Subcutaneous abdominal adipose tissue (tissue), 5 donors: ENCODE measurements around the gene BAD.

Experiments used
- H3K27ac ChIP-seq: one replicate; pipeline ENCODE4 v1.7.0; 2013; ENCODE audit warnings: low read depth, mild to moderate bottlenecking, inconsistent platforms, low read length, moderate library complexity
- H3K27me3 ChIP-seq, 5 donors: one replicate each; pipeline ENCODE4 v1.7.0; 2013; ENCODE audit warnings: low read length in 5 of 5, inconsistent platforms in 1 of 5; ENCODE audit not compliant: control insufficient read depth in 5 of 5, insufficient read depth in 4 of 5
- H3K36me3 ChIP-seq, 5 donors: one replicate each; pipeline ENCODE4 v1.7.0; 2013; ENCODE audit warnings: low read length in 5 of 5; ENCODE audit not compliant: control insufficient read depth in 5 of 5, insufficient read depth in 5 of 5
- H3K4me1 ChIP-seq, 5 donors: one replicate each; pipeline ENCODE4 v1.7.0; 2013; ENCODE audit warnings: low read length in 5 of 5, mild to moderate bottlenecking in 3 of 5, moderate library complexity in 1 of 5; ENCODE audit not compliant: control insufficient read depth in 5 of 5, insufficient read depth in 5 of 5
- H3K4me3 ChIP-seq, 5 donors: one replicate each; pipeline ENCODE4 v1.7.0; 2013; ENCODE audit warnings: low read length in 5 of 5, low read depth in 1 of 5
- H3K9ac ChIP-seq, 5 donors: one replicate each; pipeline ENCODE4 v1.7.0; 2013; ENCODE audit warnings: low read length in 5 of 5, mild to moderate bottlenecking in 4 of 5, moderate library complexity in 3 of 5
- H3K9me3 ChIP-seq, 5 donors: one replicate each; pipeline ENCODE4 v1.7.0; 2013; ENCODE audit warnings: low read length in 5 of 5; ENCODE audit not compliant: control insufficient read depth in 5 of 5
- donor health status: healthy.
- donor health status: healthy.
- donor health status: healthy.
- donor health status: healthy.
- donor health status: healthy.

Gene BAD

GRCh38 chr11:64240435-64241240 lies 43.8 kb downstream of the BAD start, which contains the start of gene FKBP2:
Gene FKBP2 (plus strand): TSS chr11:64241095. CDS start chr11:64242388, 1,293 bp downstream.
- Histone ChIP-seq H3K27me3 (peaks cover 0 to 7% (median 0%) of the 10 kb centered on the region in 5 donors), H3K4me1 (peaks cover 8 to 61% (median 40%) of the 10 kb centered on the region in 5 donors), H3K4me3 (peak within 1 kb of the TSS; percentile 75 to 86 (median 84)), H3K9me3 (no peaks in the 10 kb centered on the region), H3K36me3 (peaks cover 0 to 42% (median 34%) of the 10 kb centered on the region in 5 donors), H3K9ac (peak within 1 kb of the TSS; percentile 79 to 95 (median 90)), H3K27ac (peak within 1 kb of the TSS; percentile 99)

DNA sequence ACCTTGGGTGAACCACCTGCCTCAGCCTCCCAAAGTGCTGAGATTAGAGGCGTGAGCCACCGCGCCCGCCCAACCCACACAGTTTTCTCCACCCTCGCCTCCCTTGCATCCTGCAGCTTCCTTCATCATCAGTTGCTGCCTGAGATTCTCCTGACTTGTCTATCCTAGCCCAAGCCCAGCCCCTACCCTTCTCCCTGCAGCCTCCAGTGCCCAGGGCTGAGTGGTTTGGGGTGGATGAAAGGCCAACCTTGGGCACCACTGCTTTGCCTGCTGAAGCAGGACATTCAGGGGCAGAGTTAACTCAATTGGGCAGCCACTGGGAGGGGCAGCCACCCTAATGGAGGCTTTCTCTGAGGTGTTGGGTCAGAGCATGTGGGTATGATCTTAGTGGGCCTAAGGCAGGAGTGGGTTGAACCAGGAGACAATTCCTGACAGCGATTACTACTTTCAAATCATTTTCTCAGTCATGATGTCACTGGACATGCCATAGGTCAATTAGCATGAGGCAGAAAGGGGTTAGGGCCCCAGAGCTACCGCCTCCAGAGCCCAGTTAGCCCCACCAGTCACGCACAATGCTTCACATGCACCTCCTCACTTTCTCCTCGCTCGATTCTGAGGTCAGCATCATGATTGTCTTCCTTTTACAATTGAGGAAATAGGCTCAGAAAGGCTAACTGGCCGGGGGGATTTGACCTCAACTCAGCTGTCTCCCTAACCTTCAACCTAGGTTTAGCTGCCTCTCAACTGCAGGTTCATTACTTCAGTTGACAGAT lies 44.6 kb downstream of the BAD start:
- Histone ChIP-seq H3K9me3 (no peaks in the 10 kb centered on the region), H3K27me3 (peaks cover 0 to 7% (median 0%) of the 10 kb centered on the region in 5 donors), H3K4me3 (peak overlapping the region; percentile 42 to 84 (median 79)), H3K36me3 (peaks cover 0 to 42% (median 34%) of the 10 kb centered on the region in 5 donors), H3K4me1 (peaks cover 12 to 61% (median 40%) of the 10 kb centered on the region in 5 donors), H3K9ac (peak overlapping the region; percentile 72 to 95 (median 90)), H3K27ac (peak overlapping the region; percentile 99)

GRCh38 chr11:64238999-64239398 lies 45.5 kb downstream of the BAD start:
- Histone ChIP-seq H3K4me1 (peaks cover 12 to 56% (median 42%) of the 10 kb centered on the region in 5 donors), H3K4me3 (no peak overlapping the region), H3K27ac (peak overlapping the region; percentile 54), H3K9me3 (no peaks in the 10 kb centered on the region), H3K9ac (no peak overlapping the region), H3K27me3 (peaks cover 0 to 7% (median 0%) of the 10 kb centered on the region in 5 donors), H3K36me3 (peaks cover 0 to 39% (median 31%) of the 10 kb centered on the region in 5 donors)

DNA sequence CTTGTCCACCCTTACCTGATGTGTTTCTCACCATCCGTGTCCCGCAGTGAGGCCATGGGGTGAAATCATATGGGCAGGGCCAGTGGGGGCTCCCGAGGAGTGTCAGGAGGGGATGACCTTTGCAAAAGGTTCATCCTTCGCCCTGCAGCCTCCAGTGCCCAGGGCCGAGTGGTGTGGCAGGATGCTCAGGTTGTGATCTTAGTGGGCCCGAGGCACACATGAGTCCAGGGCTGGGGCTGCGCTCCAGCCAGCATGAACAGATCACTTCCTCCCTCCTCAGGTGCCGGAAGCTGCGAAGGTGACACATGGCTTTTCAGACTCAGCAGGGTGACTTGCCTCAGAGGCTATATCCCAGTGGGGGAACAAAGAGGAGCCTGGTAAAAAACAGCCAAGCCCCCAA lies 46.4 kb downstream of the BAD start:
- no peak overlapping the region for H3K27ac ChIP-seq
- no peaks in the 10 kb centered on the region for H3K9me3 ChIP-seq
- H3K27me3 ChIP-seq = peaks cover 0 to 7% (median 0%) of the 10 kb centered on the region in 5 donors
- peaks cover 13 to 55% (median 45%) of the 10 kb centered on the region in 5 donors for H3K4me1 ChIP-seq
- no peak overlapping the region for H3K9ac ChIP-seq
- no peak overlapping the region for H3K4me3 ChIP-seq
- H3K36me3 ChIP-seq = peaks cover 0 to 29% (median 24%) of the 10 kb centered on the region in 5 donors

DNA sequence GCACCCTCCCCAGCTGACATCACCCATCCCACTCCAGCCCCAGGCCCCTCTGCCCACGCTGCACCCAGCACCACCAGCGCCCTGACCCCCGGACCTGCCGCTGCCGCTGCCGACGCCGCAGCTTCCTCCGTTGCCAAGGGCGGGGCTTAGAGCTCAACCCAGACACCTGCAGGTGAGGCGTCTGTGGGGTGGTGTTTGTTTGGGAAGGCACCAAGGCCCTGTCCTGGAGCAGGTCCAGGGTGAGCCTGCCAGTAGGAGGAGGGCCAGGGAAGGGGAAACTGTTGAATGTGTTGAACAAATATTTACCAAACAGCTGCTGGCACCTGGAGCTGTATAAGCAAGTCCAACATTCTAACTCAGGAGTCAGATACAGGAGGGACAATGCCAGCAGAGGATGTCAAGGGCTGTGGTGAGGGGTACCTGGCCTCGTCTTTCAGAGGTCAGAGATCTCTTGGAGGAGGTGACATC lies 46.9 kb downstream of the BAD start:
- Histone ChIP-seq H3K27ac (no peak overlapping the region), H3K4me1 (peaks cover 14 to 55% (median 46%) of the 10 kb centered on the region in 5 donors), H3K9ac (no peak overlapping the region)

GRCh38 chr11:64235437-64236161 lies 48.9 kb downstream of the BAD start:
- peaks cover 0 to 28% (median 23%) of the 10 kb centered on the region in 5 donors for H3K36me3 ChIP-seq
- H3K4me1 ChIP-seq = peaks cover 12 to 54% (median 46%) of the 10 kb centered on the region in 5 donors
- peak overlapping the region; percentile 62 to 89 (median 76) for H3K4me3 ChIP-seq
- H3K27me3 ChIP-seq = peaks cover 0 to 2% (median 0%) of the 10 kb centered on the region in 5 donors
- H3K9ac ChIP-seq = peak overlapping the region in 4 of 5 donors; percentile 34 to 80 (median 60)
- no peaks in the 10 kb centered on the region for H3K9me3 ChIP-seq
- H3K27ac ChIP-seq = peak overlapping the region; percentile 69

More for the DNA sequence above, 46.9 kb downstream of the BAD start:
- Histone ChIP-seq H3K36me3 (peaks cover 0 to 28% (median 23%) of the 10 kb centered on the region in 5 donors), H3K27me3 (peaks cover 0 to 7% (median 0%) of the 10 kb centered on the region in 5 donors), H3K4me3 (no peak overlapping the region), H3K9me3 (no peaks in the 10 kb centered on the region)

GRCh38 chr11:64234647-64235379 lies 49.7 kb downstream of the BAD start:
- peaks cover 8 to 54% (median 42%) of the 10 kb centered on the region in 5 donors for H3K4me1 ChIP-seq
- peak overlapping the region; percentile 62 to 89 (median 76) for H3K4me3 ChIP-seq
- H3K27ac ChIP-seq = peak overlapping the region; percentile 69
- H3K27me3 ChIP-seq = no peaks in the 10 kb centered on the region
- no peaks in the 10 kb centered on the region for H3K9me3 ChIP-seq
- peaks cover 0 to 28% (median 23%) of the 10 kb centered on the region in 5 donors for H3K36me3 ChIP-seq
- peak overlapping the region in 4 of 5 donors; percentile 34 to 80 (median 60) for H3K9ac ChIP-seq

- Histone ChIP-seq H3K36me3 (peaks cover 0 to 27% (median 21%) of the 10 kb centered on the region in 5 donors), H3K27ac (peak within 1 kb of the TSS; percentile 69), H3K4me3 (peak within 1 kb of the TSS; percentile 65 to 89 (median 76)), H3K9me3 (no peaks in the 10 kb centered on the region), H3K4me1 (peaks cover 8 to 58% (median 48%) of the 10 kb centered on the region in 5 donors), H3K9ac (peak within 1 kb of the TSS in 4 of 5 donors; percentile 53 to 80 (median 72)), H3K27me3 (no peaks in the 10 kb centered on the region)
Observed at GRCh38 chr11:64233913-64234586, 50.4 kb downstream of the BAD start, which contains the start of gene VEGFB. Gene VEGFB (plus strand): TSS chr11:64234584. CDS start chr11:64234834, 250 bp downstream.
